Endothelial cell of hepatic sinusoid (primary cell): ENCODE results near the gene LENEP.

Source experiments
- in situ Hi-C: cut with HindIII; loops from 2 replicates; pipeline ENCODE4 v1.10.0; 2017; ENCODE audit warnings: low sequenced_read_pairs

LENEP gene

DNA sequence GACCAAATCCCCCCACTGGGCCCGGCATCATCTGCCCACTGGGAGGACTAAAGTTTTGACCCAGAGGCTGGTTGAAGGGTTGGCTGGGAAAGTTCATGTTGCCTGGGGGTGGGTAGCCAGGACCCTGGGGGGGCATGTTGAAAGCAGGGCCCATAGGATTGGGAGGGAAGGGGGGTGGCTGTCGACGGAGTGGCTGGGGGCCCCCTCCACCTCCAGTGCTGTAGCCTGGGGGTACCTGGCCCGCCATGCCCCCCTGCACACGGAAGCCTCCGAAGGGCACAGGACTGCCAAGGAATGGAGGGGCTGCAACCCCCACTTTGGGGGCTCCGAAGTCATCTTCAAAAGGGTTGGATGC lies 34.0 kb upstream of the LENEP start:
- in situ Hi-C loops: loop anchor here (5.0 kb wide), 2 partner anchors 47 to 53 kb away; no protein-coding TSS in a partner anchor

DNA sequence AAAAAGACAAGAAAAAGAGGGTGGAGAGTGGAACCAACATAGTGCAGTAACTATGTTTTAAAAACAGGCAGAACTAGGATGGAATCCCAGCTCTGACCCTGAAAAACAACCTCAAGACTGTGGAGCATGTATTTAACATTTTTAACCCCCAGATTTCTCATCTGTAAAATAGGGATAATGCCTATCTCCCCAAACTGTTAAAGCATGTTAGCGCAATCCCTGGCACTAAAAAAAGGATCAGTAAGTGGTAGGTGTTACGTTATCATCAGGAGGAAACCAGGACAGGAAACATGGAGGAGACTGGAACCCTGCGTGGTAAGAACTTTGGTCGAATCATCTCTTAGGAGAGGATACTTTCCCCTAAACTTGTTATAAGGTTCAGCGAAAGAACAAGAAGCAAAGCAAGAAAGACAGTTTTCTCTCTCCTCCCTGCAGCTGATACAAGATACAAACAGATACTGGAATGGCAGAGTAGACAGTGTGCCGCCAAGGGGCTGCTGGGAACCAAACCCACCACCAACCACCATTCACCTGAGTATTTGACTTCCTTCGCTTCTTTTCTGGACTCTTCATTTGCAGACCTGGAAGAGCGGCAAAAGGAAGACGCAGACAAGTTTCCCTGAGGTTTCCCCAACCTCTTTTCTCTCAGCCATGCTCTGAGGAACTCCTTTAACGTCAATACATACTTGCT lies 32.8 kb upstream of the LENEP start:
- in situ Hi-C loops: no loop called here

DNA sequence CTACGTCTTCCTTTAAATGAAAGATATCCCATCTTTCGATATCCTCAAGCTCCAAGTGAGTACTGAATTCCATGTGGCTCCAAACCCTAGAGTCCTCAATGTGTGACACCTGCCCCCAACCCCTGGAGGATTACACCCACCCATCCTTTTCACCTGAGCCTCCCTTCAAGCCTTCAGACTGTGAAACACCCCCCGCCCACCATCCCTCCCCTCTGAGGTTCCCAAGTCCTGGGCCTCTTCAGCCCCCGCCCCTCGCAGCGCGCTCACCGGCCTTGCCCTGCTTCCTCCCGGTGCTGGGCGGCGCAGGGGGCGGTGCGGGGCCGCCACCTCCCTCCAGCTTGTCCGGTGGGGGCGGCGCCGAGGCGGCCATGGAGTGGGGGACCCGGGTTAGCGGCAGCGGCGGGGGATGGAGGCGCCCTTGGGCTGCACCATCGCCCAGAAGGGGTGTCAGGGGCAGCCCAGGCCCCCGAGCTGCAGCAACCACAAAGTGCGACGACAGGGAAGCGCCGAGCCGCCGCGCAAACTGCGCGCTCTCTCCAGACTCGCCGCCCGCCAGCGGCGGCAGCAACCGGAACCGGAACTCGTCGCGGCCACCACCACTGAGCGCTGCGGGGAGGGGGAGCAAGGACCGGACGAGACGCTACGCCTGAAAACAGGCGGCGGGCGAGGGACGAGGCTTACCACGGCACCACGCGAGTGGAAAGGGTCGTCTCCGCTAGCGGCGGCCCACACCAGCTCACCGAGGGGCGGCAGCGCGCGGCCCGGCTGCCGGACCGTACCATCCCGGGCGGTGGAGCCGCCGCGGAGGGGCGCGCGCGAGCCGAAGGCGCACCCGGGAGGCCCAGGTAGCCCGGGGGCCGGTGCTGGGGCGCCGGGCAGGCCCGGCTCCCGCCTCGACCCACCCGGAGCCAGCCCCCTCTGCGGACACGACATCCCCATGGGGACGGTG lies 31.9 kb upstream of the LENEP start, which contains the start of gene PYGO2:
Gene PYGO2, minus strand, starts transcription at position 576 of the 949 bp plus-strand sequence. Its CDS starts 206 bp downstream, at position 370.
- in situ Hi-C loops: no loop called here

DNA sequence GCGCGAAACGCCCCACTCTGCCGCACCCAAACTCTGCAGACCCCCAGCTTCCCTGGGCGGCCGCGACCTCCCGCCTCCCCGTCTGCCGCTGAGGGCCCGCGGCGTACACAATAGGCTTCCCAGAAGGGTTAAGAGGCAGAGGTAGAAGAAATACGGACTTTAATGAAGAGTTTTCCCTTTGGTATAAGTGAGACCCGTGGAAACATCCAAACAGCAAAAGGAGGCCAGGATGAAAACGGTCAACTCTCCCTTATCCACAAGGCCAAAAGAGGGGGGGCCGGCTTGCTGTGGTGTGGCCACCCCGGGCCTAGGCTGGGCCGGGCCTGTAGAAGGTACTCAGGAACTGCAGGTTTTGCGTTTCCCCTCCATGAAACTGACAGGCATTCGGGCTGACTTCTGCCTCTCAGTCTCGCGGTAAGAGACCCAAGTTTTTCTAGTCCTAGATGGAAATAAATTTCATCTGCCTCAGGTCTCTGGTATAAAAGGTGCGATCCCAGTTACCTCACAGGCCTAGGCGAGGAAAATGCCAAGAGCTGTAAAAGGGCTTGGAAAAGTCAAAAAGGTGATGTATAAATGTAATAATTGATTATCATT lies 31.1 kb upstream of the LENEP start:
- in situ Hi-C loops: no loop called here

DNA sequence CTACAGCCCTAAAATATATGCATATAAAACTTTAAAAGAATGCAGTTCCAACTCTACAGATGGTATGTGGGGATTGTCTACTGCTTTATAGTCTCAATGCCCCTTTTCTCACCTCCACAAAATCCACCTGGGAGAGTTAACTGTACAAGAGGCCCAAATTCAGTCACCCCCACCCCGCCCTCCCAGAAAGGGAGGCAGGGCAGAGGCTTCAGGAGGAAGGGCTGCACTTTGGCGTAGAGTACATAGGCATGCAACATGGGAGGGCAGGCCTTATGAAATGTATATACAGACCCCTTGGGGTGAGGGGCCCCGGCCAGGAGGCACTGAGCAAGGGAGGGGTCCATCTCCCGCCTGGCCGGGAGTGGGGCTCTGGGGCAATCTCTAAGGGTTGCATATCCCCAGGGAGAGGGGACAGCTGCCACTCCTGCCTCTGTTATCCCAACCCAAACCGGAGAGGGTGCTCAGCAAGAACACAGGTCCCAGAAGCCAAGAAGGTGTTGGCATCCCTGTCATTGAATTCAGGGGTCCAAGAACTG lies 30.5 kb upstream of the LENEP start:
- in situ Hi-C loops: no loop called here

DNA sequence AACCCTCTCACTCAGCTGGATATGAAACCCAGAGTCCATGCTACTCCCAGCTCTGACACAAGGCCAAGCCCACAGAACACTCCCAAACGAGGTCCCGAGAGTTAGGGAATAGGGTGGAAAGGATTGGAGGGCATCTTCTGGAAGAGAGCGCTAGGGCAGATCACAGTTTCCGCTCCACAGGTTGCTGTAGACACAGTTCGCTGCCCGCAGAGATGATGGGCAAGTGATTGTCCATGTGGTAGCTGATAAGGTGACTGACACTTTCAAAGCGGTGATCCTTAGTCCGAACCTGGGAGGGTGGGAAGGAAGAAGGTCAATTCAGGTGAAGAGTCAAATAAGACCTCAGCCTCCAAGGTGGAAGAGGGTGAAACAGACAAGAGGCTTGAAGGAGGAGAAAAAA lies 29.7 kb upstream of the LENEP start:
- in situ Hi-C loops: no loop called here

DNA sequence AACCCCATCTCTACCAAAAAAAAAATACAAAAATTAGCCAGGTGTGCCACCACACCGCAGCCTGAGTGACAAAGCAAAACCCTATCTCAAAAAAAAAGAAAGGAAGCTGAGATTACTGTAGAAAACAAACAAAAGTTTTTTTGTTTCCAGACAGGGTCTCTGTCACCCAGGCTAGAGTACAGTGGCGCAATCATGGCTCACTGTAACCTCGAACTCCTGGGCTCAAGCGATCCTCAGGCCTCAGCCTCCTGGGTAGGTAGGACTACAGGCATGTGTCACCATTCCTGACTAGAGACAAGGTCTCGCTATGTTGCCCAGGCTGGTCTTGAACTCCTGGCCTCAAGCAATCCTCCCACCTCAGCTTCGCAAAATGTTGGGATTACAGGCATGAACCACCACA lies 29.0 kb upstream of the LENEP start:
- in situ Hi-C loops: no loop called here

DNA sequence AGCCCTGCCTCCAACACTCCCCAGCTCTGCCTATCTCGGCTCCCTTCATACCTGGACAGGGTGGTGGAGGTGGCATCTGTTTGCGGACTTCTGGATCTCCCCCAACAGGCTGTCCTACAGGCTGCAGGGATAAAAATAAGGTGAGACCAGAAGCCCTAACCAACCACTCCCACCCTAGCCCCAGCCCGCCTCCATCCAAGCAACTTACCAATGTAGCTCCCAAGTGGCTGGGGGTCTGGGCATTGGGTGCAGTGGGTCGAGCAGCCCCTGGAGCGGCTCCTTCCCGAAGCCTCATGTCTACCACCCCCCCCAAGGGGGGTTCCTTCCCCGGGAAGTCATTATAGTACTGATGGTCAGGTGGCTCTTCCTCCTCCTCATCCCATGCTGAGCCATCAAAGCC lies 27.3 kb upstream of the LENEP start:
- in situ Hi-C loops: no loop called here

DNA sequence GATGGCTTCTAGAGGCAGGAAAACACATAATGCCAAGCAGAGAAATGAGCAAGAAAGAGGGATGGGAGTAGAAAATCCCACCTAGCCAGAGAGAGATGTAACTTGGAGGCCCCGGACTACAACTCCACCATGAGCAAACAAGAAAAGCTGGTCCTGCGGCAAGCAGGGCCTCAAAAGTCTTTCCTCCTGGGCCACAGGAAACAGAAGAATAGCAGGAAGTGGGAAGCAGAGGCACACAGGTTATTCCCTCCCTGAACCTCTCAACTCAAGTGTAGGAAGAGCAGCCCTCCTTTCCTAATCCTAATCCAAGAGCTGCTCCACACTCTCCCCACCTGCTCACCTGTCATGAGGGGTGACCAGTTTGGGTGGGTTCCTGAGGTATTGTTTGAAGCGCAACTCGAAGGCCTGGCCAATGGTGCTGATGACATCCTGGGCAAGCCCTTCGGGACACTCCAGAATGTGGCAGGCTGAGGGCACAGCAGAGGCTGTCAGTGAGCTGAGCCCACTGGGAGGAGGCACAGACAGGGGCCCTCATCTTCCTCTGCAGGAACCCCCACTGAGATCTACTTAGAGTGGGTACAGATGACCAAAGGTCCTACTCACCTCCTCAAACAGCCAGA lies 25.9 kb upstream of the LENEP start:
- in situ Hi-C loops: no loop called here

DNA sequence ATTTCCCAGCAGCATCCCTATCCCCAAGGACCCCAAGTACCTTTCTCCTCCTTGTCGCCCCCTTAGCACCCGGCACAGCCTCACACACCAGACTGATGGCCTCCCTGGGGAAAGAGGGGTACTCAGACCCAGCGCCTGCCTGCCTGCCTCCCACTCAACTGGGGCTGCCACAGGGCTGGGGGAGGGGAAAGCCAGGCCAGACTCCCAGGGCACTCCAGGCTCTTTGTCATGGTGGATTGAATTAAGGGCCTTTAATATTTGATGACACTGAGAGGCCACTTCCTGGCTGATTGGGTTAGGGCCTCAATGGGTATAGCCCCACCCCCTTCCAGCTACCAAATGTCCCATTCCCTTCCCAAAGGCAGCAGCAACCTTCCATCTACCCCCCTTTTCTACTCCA lies 24.7 kb upstream of the LENEP start:
- in situ Hi-C loops: no loop called here

DNA sequence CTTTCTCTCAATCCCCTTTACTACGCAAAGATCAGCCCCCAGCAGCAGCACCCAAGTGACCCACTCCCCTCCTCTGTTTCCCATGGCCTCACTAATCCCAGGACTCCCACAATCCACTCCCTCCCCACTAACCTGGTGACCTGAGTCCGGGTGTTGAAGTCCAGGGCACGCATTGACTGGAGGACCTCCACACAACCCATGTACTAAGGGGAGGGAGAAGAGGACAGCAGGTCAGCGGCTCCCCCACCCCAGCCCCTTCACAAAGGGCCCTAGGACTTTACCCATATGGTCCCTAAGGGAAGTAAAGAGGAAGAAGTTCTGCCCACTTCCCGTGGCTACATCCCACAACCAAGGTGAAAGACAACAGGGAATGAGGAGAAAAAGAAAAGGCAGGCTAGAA lies 24.1 kb upstream of the LENEP start:
- in situ Hi-C loops: no loop called here

DNA sequence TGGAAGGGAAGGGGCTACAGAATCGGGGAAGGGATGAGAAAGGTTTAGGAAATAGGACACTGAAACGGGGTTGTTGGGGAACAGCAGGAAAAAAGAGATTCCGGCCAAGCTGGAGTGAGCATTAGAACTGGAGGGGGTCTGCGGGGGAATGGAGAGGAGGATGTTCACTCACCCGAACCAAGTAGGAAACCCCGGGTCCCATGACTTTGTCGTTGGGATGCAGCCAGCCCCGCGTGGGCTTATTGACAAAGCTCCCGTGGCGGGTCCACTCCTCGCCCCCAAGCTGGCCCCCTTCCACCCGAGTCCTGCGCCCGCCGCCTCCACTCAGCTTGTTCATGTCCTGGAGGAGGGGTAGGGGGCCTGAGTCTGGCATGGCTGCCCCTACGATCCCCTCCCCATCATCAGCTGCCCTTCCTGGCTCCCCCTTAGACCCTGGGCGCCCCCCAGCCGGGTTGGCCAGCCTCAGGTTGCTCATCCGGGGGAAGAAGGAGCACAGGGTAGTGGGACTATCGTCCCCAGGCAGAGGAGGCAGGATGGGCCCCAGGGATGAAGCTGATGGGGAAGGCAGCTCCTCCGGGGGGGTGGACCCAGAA lies 23.4 kb upstream of the LENEP start:
- in situ Hi-C loops: no loop called here

DNA sequence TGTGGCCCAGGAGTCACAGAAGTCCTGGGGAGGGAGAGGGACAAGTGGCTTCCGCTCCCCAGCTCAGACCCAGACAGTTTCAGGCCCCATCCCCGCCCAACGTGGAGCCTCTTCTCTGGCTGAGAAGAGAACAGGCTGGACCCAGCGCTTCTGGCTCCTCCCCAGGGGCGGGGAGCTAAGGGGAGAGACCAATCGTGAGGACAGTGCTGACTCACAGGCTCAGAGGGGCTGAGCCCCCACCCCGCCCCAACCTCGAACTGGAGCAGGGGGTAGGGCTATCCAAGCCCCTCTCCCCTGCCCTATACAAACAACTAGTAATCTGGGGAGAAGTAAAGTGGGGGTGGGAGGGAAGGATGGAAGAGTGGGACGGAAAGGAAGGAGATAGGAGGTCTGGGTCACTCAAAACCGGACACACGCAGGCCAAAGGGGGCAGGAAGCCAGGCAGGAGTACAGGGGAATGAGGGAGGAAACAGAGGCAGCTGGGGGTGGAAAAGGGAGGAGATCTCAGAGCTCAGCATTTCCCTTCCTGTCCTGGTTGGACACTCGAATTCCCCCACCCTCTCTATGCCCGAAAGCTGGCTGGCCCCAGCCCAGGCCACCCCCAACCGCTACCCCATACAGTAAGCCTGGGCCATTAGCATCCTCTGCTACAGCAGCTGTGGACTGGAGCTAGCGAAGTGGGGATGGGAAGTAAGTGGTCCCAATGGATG lies 22.6 kb upstream of the LENEP start, which contains the start of gene SHC1:
Gene SHC1, minus strand, starts transcription at position 117 of the 710 bp plus-strand sequence. CDS start 221 bp downstream, outside the sequence.
- in situ Hi-C loops: no loop called here

DNA sequence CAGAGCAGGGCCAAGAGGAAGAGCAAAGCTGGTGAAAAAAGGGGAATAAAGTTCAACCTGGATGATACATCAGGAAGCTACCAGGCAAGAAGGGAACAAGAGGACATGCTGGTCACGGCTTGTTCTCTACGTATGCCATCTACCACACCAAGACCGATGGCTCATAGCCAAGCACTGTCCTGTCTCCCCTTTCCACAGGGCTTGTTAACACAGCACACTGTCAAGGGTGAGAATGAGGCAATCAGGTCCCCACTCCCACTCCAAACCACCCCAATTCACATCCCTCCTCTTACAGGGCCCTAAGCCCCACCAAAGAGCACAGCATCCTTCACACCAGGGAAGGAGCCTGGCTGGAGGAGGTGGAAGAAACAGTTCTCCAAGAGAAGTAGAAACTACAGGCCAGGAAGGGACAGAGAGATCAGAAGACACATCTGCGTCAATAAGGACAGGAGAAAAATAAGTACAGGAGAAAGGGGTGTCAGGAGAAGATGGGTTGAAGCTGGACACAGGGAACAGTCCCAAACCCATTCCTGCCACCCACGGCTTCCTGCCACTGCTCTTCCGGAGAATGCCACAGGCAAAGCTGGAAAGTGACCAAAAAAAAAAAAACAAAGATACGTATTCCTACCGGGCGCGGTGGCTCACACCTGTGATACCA lies 21.9 kb upstream of the LENEP start:
- in situ Hi-C loops: no loop called here

DNA sequence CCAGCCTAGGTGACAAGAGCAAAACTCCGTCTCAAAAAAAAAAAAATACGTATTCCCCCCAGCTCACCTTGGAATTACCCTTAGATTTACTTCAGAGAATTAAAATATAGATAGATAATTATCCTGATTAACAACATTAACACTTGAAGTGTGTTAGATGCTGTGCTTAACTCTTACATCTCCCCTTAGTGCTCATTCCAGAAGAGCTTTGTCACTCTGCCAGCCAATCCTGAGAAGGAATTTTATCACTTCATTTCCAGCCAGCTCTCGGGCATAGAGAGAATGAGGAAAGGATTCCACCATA lies 21.2 kb upstream of the LENEP start:
- in situ Hi-C loops: no loop called here

DNA sequence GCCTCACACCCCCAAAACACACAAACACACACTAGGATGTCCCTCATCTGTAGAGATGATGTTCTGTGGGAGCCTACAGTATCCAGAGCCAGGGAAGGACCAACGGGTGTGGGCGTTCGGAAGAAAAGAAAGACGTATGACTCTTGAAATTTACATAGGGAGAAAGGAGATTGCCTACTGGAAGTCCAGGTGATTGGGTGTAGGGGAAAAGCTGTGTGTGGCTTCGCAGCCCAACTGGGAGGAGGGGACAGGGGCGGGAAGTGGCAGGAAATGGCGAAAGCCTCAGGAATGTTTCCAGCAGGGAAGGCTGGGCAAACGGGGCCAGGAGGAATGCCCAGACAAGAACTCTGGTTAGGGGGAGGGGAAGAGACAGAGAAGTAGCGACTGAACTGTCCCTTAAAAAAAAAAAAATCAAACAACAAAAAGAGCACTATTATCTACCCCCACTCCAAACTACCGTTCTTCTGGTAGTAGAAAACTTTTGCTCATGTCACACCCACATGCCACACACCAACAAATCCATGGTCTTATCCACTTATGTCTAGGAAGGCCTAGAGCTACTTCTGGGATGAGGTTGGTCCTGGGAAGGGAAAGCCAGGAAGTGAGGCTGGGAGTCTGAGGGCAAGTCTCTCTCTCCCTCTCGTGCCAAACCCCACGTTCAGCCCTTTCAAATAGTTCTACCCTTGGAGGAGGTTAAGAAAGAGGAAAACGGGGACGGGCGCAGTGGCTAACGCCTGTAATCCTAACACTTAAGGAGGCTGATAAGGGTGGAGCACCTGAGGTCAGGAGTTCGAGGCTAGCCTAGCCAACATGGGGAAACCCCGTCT lies 20.7 kb upstream of the LENEP start:
- in situ Hi-C loops: no loop called here

DNA sequence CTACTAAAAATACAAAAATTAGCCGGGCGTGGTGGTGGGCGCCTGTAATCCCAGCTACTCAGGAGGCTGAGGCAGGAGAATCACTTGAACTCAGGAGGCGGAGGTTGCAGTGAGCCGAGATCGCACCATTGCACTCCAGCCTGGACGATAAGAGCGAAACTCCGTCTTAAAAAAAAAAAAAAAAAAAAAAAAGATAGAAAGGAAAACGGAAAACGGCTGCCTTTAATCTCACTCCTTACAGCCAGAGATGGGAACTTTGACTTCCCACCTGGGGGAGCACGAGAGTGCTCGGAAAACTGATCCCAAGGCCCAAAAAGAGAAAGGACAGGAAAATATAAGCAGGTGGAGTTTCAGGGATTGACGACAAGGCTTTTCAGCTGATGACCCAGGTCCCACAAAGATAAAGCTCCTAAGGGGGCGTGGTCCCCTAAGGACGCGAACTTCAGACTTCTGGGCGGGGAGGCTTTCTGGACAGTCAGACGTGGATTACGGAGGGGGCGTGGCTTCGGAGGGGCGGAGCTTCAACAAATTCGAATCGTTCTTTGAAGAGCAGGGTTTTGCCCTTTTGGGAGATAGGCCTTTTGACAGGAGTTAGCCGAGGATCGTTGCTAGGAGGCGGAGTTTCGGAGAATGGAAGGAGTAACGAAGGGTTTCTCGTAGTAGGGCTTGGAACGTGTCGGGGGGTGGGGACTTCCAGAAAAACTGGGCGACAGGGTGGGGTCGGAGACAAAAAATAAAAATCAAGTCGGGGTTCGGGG lies 19.9 kb upstream of the LENEP start:
- in situ Hi-C loops: no loop called here
